ENCODE measurements around the gene CAMK1. TPM values are rescaled to one million over a fixed set of nuclear protein-coding genes. Genes with fewer than 3 reads are reported as not detected.
A peak's percentile ranks its signal among the peaks of the same experiment; 100 is the strongest.

The CAMK1 gene
- total and polyA plus RNA-seq, 9 of the 15 experiments (the other 6 are each of a cell fraction or from before 2014, with no cell fraction given), result 0.23 to 10.7 (median 6.0) TPM

DNA sequence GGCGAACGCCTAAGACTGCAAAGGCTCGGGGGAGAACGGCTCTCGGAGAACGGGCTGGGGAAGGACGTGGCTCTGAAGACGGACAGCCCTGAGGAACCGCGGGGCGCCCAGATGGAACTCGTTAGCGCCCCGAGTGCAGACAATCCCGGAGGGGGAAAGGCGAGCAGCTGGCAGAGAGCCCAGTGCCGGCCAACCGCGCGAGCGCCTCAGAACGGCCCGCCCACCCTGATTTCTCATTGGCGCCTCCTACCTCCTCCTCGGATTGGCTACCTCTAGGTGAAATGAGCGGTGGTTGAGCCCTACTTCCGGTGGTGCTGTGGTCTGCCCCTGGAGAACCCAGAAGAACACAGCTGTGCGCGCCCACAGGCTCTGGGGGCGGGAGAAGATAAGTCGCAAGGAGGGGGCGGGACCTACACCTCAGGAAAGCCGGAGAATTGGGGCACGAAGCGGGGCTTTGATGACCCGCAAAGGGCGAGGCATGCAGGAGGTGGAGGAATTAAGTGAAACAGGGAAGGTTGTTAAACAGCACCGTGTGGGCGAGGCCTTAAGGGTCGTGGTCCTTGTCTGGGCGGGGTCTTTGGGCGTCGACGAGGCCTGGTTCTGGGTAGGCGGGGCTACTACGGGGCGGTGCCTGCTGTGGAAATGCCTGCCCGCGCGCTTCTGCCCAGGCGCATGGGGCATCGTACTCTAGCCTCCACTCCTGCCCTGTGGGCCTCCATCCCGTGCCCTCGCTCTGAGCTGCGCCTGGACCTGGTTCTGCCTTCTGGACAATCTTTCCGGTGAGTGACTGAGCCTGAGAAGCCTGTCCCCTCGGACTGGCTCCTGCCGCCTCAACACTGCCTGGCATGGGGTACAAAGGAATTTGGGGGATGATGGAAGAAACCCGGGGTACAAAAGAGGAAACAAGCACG, 19.8 kb downstream of the CAMK1 start, which contains the start of gene OGG1 (continued):
- 0 out of 2 replicates have a peak, but pooled peaks have one; percentile 1 for TF ChIP-seq SPI1 (IDR thresholded peaks at IDR 0.05; ENCODE audit: borderline replicate concordance, low read depth, low read length)
- no peak for TF ChIP-seq ZC3H4 (CRISPR knock-in tag; IDR thresholded peaks at IDR 0.05; ENCODE audit: borderline replicate concordance)
- TF ChIP-seq ZNF324 (CRISPR knock-in tag; IDR thresholded peaks at IDR 0.05), result no peak; the same call in 1 of the 2 replicates
- no peak for TF ChIP-seq NFE2L1 (tag; IDR thresholded peaks at IDR 0.05; ENCODE audit: borderline replicate concordance, low read depth)
- TF ChIP-seq NFXL1 (CRISPR knock-in tag; IDR thresholded peaks at IDR 0.05), result no peak
- TF ChIP-seq SP1 (CRISPR knock-in tag; IDR thresholded peaks at IDR 0.05), result peak; percentile 96
- TF ChIP-seq, protein P1, sequence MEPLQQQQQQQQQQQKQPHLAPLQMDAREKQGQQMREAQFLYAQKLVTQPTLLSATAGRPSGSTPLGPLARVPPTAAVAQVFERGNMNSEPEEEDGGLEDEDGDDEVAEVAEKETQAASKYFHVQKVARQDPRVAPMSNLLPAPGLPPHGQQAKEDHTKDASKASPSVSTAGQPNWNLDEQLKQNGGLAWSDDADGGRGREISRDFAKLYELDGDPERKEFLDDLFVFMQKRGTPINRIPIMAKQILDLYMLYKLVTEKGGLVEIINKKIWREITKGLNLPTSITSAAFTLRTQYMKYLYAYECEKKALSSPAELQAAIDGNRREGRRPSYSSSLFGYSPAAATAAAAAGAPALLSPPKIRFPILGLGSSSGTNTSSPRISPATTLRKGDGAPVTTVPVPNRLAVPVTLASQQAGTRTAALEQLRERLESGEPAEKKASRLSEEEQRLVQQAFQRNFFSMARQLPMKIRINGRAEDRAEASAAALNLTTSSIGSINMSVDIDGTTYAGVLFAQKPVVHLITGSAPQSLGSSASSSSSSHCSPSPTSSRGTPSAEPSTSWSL (CRISPR knock-in tag; IDR thresholded peaks at IDR 0.05; ENCODE audit: borderline replicate concordance), result 0 out of 2 replicates have a peak, but pooled peaks have one; percentile 48
- TF ChIP-seq, protein P2, sequence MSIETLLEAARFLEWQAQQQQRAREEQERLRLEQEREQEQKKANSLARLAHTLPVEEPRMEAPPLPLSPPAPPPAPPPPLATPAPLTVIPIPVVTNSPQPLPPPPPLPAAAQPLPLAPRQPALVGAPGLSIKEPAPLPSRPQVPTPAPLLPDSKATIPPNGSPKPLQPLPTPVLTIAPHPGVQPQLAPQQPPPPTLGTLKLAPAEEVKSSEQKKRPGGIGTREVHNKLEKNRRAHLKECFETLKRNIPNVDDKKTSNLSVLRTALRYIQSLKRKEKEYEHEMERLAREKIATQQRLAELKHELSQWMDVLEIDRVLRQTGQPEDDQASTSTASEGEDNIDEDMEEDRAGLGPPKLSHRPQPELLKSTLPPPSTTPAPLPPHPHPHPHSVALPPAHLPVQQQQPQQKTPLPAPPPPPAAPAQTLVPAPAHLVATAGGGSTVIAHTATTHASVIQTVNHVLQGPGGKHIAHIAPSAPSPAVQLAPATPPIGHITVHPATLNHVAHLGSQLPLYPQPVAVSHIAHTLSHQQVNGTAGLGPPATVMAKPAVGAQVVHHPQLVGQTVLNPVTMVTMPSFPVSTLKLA (conservative IDR thresholded peaks at IDR 0.05), result peak; percentile 76 to 89
- TF ChIP-seq BRF1 (IDR thresholded peaks at IDR 0.05; ENCODE audit: borderline replicate concordance, extremely low read depth, insufficient read length), result no peak
- no peak for TF ChIP-seq PTTG1 (tag; IDR thresholded peaks at IDR 0.05; ENCODE audit: low read depth)
- peak; percentile 51 for TF ChIP-seq CBFA2T3 (IDR thresholded peaks at IDR 0.05)
- TF ChIP-seq HNRNPK (IDR thresholded peaks at IDR 0.05; ENCODE audit: low read depth, low read length, poor library complexity, severe bottlenecking), result no peak
- TF ChIP-seq ZNF165 (CRISPR knock-in tag; IDR thresholded peaks at IDR 0.05; ENCODE audit: borderline replicate concordance), result 0 out of 2 replicates have a peak, but pooled peaks have one; percentile 1
- no peak for TF ChIP-seq ZNF436 (CRISPR knock-in tag; IDR thresholded peaks at IDR 0.05)
- no peak for TF ChIP-seq MED1 (CRISPR knock-in tag; IDR thresholded peaks at IDR 0.05; ENCODE audit: borderline replicate concordance)
- peak; percentile 81 for TF ChIP-seq MBD2 (IDR thresholded peaks at IDR 0.05; ENCODE audit: borderline replicate concordance, low read depth)
- TF ChIP-seq, protein P3, sequence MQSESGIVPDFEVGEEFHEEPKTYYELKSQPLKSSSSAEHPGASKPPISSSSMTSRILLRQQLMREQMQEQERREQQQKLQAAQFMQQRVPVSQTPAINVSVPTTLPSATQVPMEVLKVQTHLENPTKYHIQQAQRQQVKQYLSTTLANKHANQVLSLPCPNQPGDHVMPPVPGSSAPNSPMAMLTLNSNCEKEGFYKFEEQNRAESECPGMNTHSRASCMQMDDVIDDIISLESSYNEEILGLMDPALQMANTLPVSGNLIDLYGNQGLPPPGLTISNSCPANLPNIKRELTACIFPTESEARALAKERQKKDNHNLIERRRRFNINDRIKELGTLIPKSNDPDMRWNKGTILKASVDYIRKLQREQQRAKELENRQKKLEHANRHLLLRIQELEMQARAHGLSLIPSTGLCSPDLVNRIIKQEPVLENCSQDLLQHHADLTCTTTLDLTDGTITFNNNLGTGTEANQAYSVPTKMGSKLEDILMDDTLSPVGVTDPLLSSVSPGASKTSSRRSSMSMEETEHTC (IDR thresholded peaks at IDR 0.05), result no peak
- TF ChIP-seq TAF7 (tag; IDR thresholded peaks at IDR 0.05), result no peak
- TF ChIP-seq DACH1 (IDR thresholded peaks at IDR 0.05; ENCODE audit: partially characterized antibody), result peak; percentile 96
- TF ChIP-seq NFRKB (IDR thresholded peaks at IDR 0.05; ENCODE audit: low read depth), result no peak
- no peak for TF ChIP-seq BMI1 (IDR thresholded peaks at IDR 0.05; ENCODE audit: low read length)
- TF ChIP-seq MIER1 (IDR thresholded peaks at IDR 0.05; ENCODE audit: low read depth), result no peak
- TF ChIP-seq, protein P4, sequence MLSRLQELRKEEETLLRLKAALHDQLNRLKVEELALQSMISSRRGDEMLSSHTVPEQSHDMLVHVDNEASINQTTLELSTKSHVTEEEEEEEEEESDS (CRISPR knock-in tag; IDR thresholded peaks at IDR 0.05), result no peak
